Left lung (tissue), 10 donors: ENCODE measurements around the gene PLPPR5. TPM values are rescaled to one million over a fixed set of nuclear protein-coding genes. Genes with fewer than 3 reads are reported as not detected.

Experiments
- ATAC-seq: fragments of 200-7000 bp; cut with Tn5 transposase; one replicate; pipeline ENCODE4 v1.9.1; 2020; ENCODE audit warnings: moderate library complexity
- DNase-seq, 4 donors: peaks; one replicate each; pipeline ENCODE4 v3.0.0-alpha.2; 2013 to 2020
- H3K27ac ChIP-seq, 2 donors: fragments of 200-600 bp; sonication (generic) in 1 of 2; one replicate each; pipeline versions ENCODE4 v1.5.0 to v1.8.0; 2020 to 2021
- H3K27me3 ChIP-seq, 2 donors: fragments of 200-600 bp; sonication (generic) in 1 of 2; one replicate each; pipeline versions ENCODE4 v1.5.0 to v1.8.0; 2020 to 2021
- H3K36me3 ChIP-seq, 2 donors: fragments of 200-600 bp; sonication (generic) in 1 of 2; one replicate each; pipeline versions ENCODE4 v1.5.0 to v1.8.0; 2020 to 2021
- H3K4me1 ChIP-seq, 2 donors: fragments of 200-600 bp; one replicate each; pipeline ENCODE4 v1.8.0; 2021
- H3K4me3 ChIP-seq, 2 donors: fragments of 200-600 bp; sonication (generic) in 1 of 2; one replicate each; pipeline versions ENCODE4 v1.5.0 to v1.8.0; 2020 to 2021; ENCODE audit warnings: mild to moderate bottlenecking in 1 of 2
- H3K9me3 ChIP-seq, 2 donors: fragments of 200-600 bp; sonication (generic) in 1 of 2; one replicate each; pipeline versions ENCODE4 v1.5.0 to v1.8.0; 2020 to 2021
- CTCF ChIP-seq, 2 donors: fragments of 200-600 bp; sonication (generic) in 1 of 2; IDR thresholded peaks; one replicate each; pipeline versions ENCODE4 v1.5.0 to v1.8.0; 2021; ENCODE audit warnings: antibody characterized with exemption in 2 of 2
- intact Hi-C, 2 donors: fragments of 100-400 bp; cut with DNase I; formaldehyde crosslinking; loops; one replicate each; pipeline versions ENCODE4 v1.11.2 to v1.14.2; 2022
- polyA plus RNA-seq, 6 donors: library from polyadenylated mRNA; unstranded; fragments of 120-200 nt; gene quantifications; one replicate each; pipeline ENCODE4 v1.2.1, GENCODE V29; 2013; ENCODE audit not compliant: insufficient read length in 6 of 6
- total RNA-seq, 2 donors: library from RNA; stranded (reverse); fragmentation: NEBNext Ultra II Directional; extraction: Animal tissue kit (Norgen Biotek cat#: 25700); gene quantifications; one replicate each; pipeline ENCODE4 v1.2.1, GENCODE V29; 2021
- donor health status: DM: no; HTN: yes; CAD: no.
- donor health status: DM: no; HTN: no; CAD: no.

The PLPPR5 gene
- total and polyA plus RNA-seq, 8 donors = 0.06 to 6.3 (median 3.5) TPM; not detected in 1

DNA sequence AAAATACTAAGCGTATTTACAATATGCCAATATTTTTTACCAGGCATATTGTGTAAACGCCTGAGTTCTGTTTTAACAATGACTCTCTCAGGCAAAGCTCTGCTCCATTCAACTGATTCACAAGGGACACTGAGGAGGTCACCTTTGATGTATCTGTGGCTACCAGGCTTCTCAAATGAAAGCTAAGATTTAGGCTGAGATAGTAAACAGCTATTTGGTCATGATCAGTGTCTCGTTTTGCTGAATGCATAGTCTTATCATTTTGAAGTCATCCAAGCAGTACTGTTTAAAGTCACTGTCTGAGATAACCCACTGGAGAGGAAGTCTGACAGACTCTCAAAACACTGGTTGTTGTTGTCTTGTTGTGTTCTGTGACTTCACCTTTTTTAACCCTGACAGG lies 13.7 kb upstream of the PLPPR5 start:
- no peak overlapping the region for H3K27ac ChIP-seq
- H3K36me3 ChIP-seq = no peaks in the 10 kb centered on the region
- intact Hi-C loops = no loop called here
- H3K4me3 ChIP-seq = no peak overlapping the region
- H3K4me1 ChIP-seq = no peaks in the 10 kb centered on the region
- DNase-seq (no peak), ATAC-seq (no peak)
- no peak for TF ChIP-seq CTCF (IDR thresholded peaks at IDR 0.05)
- no peaks in the 10 kb centered on the region for H3K27me3 ChIP-seq
- no peaks in the 10 kb centered on the region for H3K9me3 ChIP-seq

- no peak for DNase-seq
- ATAC-seq = no peak
- TF ChIP-seq CTCF (IDR thresholded peaks at IDR 0.05) = no peak
- Histone ChIP-seq H3K27ac (no peak overlapping the region), H3K9me3 (no peaks in the 10 kb centered on the region), H3K27me3 (no peaks in the 10 kb centered on the region), H3K4me3 (no peak overlapping the region), H3K36me3 (no peaks in the 10 kb centered on the region), H3K4me1 (no peaks in the 10 kb centered on the region)
- intact Hi-C loops = no loop called here
These were observed 13.0 kb upstream of the PLPPR5 start for GRCh38 chr1:99017655-99018054.

- ATAC-seq (no peak), DNase-seq (no peak)
- no peak overlapping the region for H3K27ac ChIP-seq
- no peaks in the 10 kb centered on the region for H3K36me3 ChIP-seq
- no peaks in the 10 kb centered on the region for H3K4me1 ChIP-seq
- no peak overlapping the region for H3K4me3 ChIP-seq
- H3K9me3 ChIP-seq = no peaks in the 10 kb centered on the region
- peaks cover 19 to 26% of the 10 kb centered on the region in 2 donors for H3K27me3 ChIP-seq
- no peak for TF ChIP-seq CTCF (IDR thresholded peaks at IDR 0.05)
- intact Hi-C loops = no loop called here
These were observed 6.0 kb upstream of the PLPPR5 start for GRCh38 chr1:99010679-99011078.

GRCh38 chr1:99007366-99007765 lies 2.7 kb upstream of the PLPPR5 start:
- H3K27me3 ChIP-seq = peaks cover 42 to 59% of the 10 kb centered on the region in 2 donors
- TF ChIP-seq CTCF (IDR thresholded peaks at IDR 0.05) = no peak
- intact Hi-C loops = no loop called here

DNA sequence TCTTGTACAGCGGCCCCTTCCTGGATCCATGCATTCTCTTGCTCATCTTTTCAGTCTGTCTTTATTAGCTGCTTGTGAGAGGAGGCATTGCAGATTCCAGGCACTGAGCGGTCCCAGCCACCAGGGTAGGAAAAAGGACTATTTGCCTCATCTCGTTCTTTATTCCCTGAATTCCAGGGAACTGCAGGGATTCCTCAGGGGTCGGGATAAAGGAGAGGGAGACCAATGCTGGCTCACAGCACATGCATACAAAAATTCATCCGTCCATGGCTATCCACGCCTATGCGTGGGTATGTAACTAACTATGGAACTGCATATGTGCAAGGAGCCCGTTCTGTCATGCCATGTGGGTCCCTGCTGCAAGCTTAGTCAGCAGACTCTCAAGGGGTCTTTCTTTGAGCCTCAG lies 879 bp upstream of the PLPPR5 start:
- ATAC-seq = no peak
- H3K27ac ChIP-seq = no peak overlapping the region
- no peaks in the 10 kb centered on the region for H3K36me3 ChIP-seq
- no peak for TF ChIP-seq CTCF (IDR thresholded peaks at IDR 0.05)
- DNase-seq = no peak
- H3K4me1 ChIP-seq = peaks cover 0 to 12% of the 10 kb centered on the region in 2 donors
- intact Hi-C loops = no loop called here
- peaks cover 42 to 64% of the 10 kb centered on the region in 2 donors for H3K27me3 ChIP-seq
- H3K4me3 ChIP-seq = no peak overlapping the region
- H3K9me3 ChIP-seq = no peaks in the 10 kb centered on the region

More at GRCh38 chr1:99007366-99007765, 2.7 kb upstream of the PLPPR5 start:
- Histone ChIP-seq H3K9me3 (no peaks in the 10 kb centered on the region), H3K27ac (no peak overlapping the region), H3K4me1 (peaks cover 0 to 12% of the 10 kb centered on the region in 2 donors), H3K36me3 (no peaks in the 10 kb centered on the region), H3K4me3 (no peak overlapping the region)
- no peak for ATAC-seq
- DNase-seq = no peak
